Stomach (tissue), 4 donors: Measurements from ENCODE around the gene ZNF474.

Source experiments
- EP300 ChIP-seq: sonication (generic); formaldehyde crosslinking; IDR thresholded peaks from one replicate; pipeline ENCODE4 v1.6.1; 2017; ENCODE audit warnings: antibody characterized with exemption
- POLR2A ChIP-seq, 4 donors: fragments of 450-650 bp; IDR thresholded peaks; one replicate each; pipeline ENCODE4 v1.6.1; 2016; ENCODE audit warnings: antibody characterized with exemption in 4 of 4, control low read depth in 2 of 4, mild to moderate bottlenecking in 1 of 4, moderate library complexity in 1 of 4
- POLR2AphosphoS5 ChIP-seq, 3 donors: sonication (generic); formaldehyde crosslinking; IDR thresholded peaks; one replicate each; pipeline ENCODE4 v1.6.1; 2016; ENCODE audit warnings: antibody characterized with exemption in 3 of 3
- TF ChIP-seq, protein P1 (sequence below), 7 experiments: fragments of 450-650 bp in 4 of 7; fragments of 200-600 bp in 3 of 7; sonication (generic) in 3 of 7; IDR thresholded peaks; one replicate each; pipeline ENCODE4 v1.5.1; 2016 to 2019; ENCODE audit warnings: antibody characterized with exemption in 7 of 7, control low read depth in 2 of 7, mild to moderate bottlenecking in 1 of 7

GRCh38 chr5:122200865-122201264 lies 71.5 kb downstream of the ZNF474 start:
- TF ChIP-seq, protein P1, sequence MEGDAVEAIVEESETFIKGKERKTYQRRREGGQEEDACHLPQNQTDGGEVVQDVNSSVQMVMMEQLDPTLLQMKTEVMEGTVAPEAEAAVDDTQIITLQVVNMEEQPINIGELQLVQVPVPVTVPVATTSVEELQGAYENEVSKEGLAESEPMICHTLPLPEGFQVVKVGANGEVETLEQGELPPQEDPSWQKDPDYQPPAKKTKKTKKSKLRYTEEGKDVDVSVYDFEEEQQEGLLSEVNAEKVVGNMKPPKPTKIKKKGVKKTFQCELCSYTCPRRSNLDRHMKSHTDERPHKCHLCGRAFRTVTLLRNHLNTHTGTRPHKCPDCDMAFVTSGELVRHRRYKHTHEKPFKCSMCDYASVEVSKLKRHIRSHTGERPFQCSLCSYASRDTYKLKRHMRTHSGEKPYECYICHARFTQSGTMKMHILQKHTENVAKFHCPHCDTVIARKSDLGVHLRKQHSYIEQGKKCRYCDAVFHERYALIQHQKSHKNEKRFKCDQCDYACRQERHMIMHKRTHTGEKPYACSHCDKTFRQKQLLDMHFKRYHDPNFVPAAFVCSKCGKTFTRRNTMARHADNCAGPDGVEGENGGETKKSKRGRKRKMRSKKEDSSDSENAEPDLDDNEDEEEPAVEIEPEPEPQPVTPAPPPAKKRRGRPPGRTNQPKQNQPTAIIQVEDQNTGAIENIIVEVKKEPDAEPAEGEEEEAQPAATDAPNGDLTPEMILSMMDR (IDR thresholded peaks at IDR 0.05), result no peak
- no peak for TF ChIP-seq POLR2A (IDR thresholded peaks at IDR 0.05)
- TF ChIP-seq POLR2AphosphoS5 (IDR thresholded peaks at IDR 0.05), result no peak
- TF ChIP-seq EP300, result no peak
